ENCODE results near the gene IRF4.

IRF4 gene

DNA sequence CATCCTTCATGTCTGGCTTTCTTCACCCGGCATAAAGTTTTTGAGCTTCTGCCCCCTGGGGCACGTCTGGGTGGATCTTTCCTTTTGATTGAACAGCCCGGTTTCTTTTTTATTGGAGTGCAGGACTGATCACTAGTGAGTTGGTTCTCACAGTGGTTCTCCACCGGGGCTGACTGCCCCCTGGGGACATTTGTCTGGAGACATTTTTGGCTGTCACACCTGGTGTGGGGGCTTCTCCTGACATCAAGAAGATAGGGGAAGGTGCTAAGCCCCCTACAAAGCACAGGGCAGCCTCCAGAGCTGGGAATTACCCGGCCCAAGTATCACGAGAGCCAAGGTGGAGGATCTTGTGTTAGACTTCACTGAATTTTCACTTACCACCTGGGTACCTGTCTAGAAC lies 25.7 kb upstream of the IRF4 start:
- no peak overlapping the region for H3K4me2 ChIP-seq (ENCODE audit: low read length)
- no peak overlapping the region for H2AFZ ChIP-seq (ENCODE audit: low read depth, low read length)
- no peaks in the 10 kb centered on the region for H3K36me3 ChIP-seq (replicated peaks; ENCODE audit: low read depth, low read length)
- no peak overlapping the region for H3K9ac ChIP-seq (ENCODE audit: low read length)
- H4K20me1 ChIP-seq (ENCODE audit: insufficient read depth, low read length), result no peaks in the 10 kb centered on the region
- TF ChIP-seq, protein P1, sequence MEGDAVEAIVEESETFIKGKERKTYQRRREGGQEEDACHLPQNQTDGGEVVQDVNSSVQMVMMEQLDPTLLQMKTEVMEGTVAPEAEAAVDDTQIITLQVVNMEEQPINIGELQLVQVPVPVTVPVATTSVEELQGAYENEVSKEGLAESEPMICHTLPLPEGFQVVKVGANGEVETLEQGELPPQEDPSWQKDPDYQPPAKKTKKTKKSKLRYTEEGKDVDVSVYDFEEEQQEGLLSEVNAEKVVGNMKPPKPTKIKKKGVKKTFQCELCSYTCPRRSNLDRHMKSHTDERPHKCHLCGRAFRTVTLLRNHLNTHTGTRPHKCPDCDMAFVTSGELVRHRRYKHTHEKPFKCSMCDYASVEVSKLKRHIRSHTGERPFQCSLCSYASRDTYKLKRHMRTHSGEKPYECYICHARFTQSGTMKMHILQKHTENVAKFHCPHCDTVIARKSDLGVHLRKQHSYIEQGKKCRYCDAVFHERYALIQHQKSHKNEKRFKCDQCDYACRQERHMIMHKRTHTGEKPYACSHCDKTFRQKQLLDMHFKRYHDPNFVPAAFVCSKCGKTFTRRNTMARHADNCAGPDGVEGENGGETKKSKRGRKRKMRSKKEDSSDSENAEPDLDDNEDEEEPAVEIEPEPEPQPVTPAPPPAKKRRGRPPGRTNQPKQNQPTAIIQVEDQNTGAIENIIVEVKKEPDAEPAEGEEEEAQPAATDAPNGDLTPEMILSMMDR (IDR thresholded peaks at IDR 0.05; ENCODE audit: low read depth, low read length), result no peak
- TF ChIP-seq EZH2phosphoT487 (IDR thresholded peaks at IDR 0.05; ENCODE audit: low read depth), result no peak
- H3K4me3 ChIP-seq (ENCODE audit: low read length), result no peak overlapping the region
- H3K79me2 ChIP-seq (ENCODE audit: low read length), result no peaks in the 10 kb centered on the region
- peaks cover 18% of the 10 kb centered on the region for H3K4me1 ChIP-seq (ENCODE audit: low read length)
- H3K9me3 ChIP-seq (ENCODE audit: insufficient read depth, low read length), result no peaks in the 10 kb centered on the region
- H3K27me3 ChIP-seq (ENCODE audit: low read depth, low read length), result peaks cover 44% of the 10 kb centered on the region
- no peak overlapping the region for H3K27ac ChIP-seq (ENCODE audit: low read length)

DNA sequence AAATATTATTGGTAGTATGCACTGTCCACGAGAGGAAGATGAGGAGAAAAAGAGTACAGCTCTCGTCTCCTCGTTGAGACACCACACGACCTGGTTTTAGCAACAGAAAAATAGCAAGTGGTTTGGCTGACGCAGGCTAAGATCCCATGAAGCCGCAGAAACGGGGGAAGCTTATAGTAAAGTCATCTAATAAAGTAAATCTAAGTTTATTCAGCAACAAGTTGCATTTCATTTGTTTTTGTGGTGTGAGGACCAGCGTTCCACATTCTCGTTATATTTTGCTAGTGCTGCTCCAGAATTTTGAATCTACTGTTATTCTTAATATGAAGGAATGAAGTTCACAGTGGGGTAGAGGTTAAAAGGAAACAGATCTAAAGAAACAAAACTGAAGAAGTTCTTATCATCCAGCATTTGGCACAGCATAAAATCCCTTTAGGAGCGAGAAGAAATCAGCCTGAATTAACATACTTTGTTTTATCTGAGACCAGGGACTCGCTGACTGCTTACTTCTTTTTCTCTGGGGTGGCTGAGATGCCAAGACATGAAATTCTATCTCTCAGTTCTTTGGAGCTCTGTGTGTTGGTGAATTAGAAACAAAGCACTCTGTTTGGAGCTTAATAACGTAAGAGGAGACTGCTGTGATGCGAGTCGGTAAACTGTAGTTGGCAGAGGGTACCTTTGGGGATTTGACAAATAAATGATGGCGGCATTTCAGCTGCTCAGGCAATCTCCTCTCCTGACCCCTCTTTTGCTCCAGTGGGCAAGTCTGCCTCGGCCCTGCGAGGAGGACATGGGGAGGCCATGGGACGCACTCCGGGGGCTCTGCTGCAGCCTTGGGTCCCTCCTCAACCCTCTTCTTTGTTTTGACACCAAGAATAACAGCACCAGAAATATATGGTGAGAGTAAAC lies 24.9 kb upstream of the IRF4 start:
- Histone ChIP-seq H2AFZ (ENCODE audit: low read depth, low read length) (no peak overlapping the region), H3K4me3 (ENCODE audit: low read length) (no peak overlapping the region), H4K20me1 (ENCODE audit: insufficient read depth, low read length) (no peaks in the 10 kb centered on the region), H3K27me3 (ENCODE audit: low read depth, low read length) (peaks cover 44% of the 10 kb centered on the region), H3K9me3 (ENCODE audit: insufficient read depth, low read length) (no peaks in the 10 kb centered on the region), H3K9ac (ENCODE audit: low read length) (no peak overlapping the region), H3K4me2 (ENCODE audit: low read length) (no peak overlapping the region), H3K79me2 (ENCODE audit: low read length) (no peaks in the 10 kb centered on the region), H3K36me3 (replicated peaks; ENCODE audit: low read depth, low read length) (no peaks in the 10 kb centered on the region), H3K27ac (ENCODE audit: low read length) (no peak overlapping the region), H3K4me1 (ENCODE audit: low read length) (peaks cover 10% of the 10 kb centered on the region)
- TF ChIP-seq, protein P1 (IDR thresholded peaks at IDR 0.05; ENCODE audit: low read depth, low read length), result no peak
- no peak for TF ChIP-seq EZH2phosphoT487 (IDR thresholded peaks at IDR 0.05; ENCODE audit: low read depth)

DNA sequence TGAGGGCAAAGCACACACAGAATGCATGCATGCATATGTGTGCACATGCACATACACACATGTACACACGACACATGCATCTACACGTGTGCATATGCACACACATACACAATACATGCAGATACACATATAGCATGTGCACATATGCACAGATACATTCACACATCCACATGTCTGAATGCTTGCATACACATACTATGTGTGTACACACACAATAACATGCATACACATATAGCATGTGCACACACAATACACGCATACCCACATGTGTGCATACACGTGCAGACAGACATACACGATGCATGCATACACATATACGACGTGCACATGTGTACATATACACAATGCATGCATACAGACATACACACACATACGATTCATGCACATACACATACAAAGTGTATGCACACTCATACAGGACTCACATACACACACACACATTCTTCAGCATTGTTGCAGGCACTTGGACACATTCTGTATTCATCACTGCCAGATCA lies 24.2 kb upstream of the IRF4 start:
- H3K79me2 ChIP-seq (ENCODE audit: low read length), result no peaks in the 10 kb centered on the region
- no peaks in the 10 kb centered on the region for H3K9me3 ChIP-seq (ENCODE audit: insufficient read depth, low read length)
- H2AFZ ChIP-seq (ENCODE audit: low read depth, low read length), result no peak overlapping the region
- H3K27me3 ChIP-seq (ENCODE audit: low read depth, low read length), result peaks cover 48% of the 10 kb centered on the region
- H3K27ac ChIP-seq (ENCODE audit: low read length), result no peak overlapping the region
- peaks cover 10% of the 10 kb centered on the region for H3K4me1 ChIP-seq (ENCODE audit: low read length)
- no peaks in the 10 kb centered on the region for H3K36me3 ChIP-seq (replicated peaks; ENCODE audit: low read depth, low read length)
- no peak overlapping the region for H3K9ac ChIP-seq (ENCODE audit: low read length)
- H3K4me2 ChIP-seq (ENCODE audit: low read length), result no peak overlapping the region
- no peak overlapping the region for H3K4me3 ChIP-seq (ENCODE audit: low read length)
- TF ChIP-seq, protein P1 (IDR thresholded peaks at IDR 0.05; ENCODE audit: low read depth, low read length), result no peak
- no peak for TF ChIP-seq EZH2phosphoT487 (IDR thresholded peaks at IDR 0.05; ENCODE audit: low read depth)
- no peaks in the 10 kb centered on the region for H4K20me1 ChIP-seq (ENCODE audit: insufficient read depth, low read length)

DNA sequence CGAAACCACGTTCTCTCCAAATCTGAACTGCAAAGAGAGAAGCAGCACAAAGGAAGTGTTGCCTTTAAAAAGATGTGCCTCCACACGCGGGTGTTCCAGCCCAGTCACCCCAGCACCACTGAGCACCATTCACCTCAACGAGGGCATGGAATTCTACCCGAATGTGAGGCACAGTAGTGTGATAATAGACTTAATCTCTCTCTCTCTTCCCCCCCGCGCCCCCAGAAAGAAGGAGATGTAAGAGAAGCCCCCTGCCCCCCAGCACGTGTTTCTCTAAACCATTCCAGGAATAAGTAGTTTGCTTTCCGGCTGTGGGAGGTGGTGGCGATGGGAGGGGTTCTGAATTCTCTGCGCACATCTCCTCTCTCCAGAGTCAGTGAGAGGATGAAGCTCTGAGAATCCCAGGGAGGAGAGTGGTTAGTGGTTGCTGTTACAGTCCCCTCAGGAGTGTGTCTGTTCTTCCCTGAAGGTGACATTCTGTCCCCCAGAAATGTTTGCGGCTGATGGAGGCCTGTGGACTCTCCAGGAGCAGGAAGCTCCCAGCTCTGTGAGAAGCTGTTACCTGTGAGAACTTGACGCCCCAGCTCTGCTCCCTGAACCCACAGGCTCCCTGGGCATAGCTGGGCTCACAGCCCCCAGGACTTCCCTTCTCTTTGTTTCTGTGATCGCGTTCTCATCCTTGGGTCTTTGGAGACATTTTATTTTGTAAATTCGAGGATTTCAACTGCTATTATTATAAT lies 23.5 kb upstream of the IRF4 start:
- Histone ChIP-seq H4K20me1 (ENCODE audit: insufficient read depth, low read length) (no peaks in the 10 kb centered on the region), H3K4me1 (ENCODE audit: low read length) (peaks cover 17% of the 10 kb centered on the region), H3K9me3 (ENCODE audit: insufficient read depth, low read length) (no peaks in the 10 kb centered on the region), H3K9ac (ENCODE audit: low read length) (no peak overlapping the region), H3K27me3 (ENCODE audit: low read depth, low read length) (peaks cover 56% of the 10 kb centered on the region), H3K4me2 (ENCODE audit: low read length) (no peak overlapping the region), H3K27ac (ENCODE audit: low read length) (no peak overlapping the region), H3K36me3 (replicated peaks; ENCODE audit: low read depth, low read length) (no peaks in the 10 kb centered on the region), H2AFZ (ENCODE audit: low read depth, low read length) (no peak overlapping the region), H3K4me3 (ENCODE audit: low read length) (no peak overlapping the region), H3K79me2 (ENCODE audit: low read length) (no peaks in the 10 kb centered on the region)
- TF ChIP-seq EZH2phosphoT487 (IDR thresholded peaks at IDR 0.05; ENCODE audit: low read depth), result no peak
- TF ChIP-seq, protein P1 (IDR thresholded peaks at IDR 0.05; ENCODE audit: low read depth, low read length), result no peak

All from OCI-LY3 (cell line).